Liver (tissue), 3 donors: ENCODE measurements around the gene NBPF26.
"Not testable (repeated sequence)": the region's sequence is repeated elsewhere in the genome, so short reads cannot be mapped to it uniquely, and the experiment has no call there.

Experiments
- CTCF ChIP-seq: fragments of 150-350 bp; IDR thresholded peaks from 2 replicates; pipeline ENCODE4 v1.5.1; 2017; ENCODE audit warnings: improper control_type of control experiment, low read depth, low read length; ENCODE audit not compliant: missing input control
- GABPA ChIP-seq, 2 donors: IDR thresholded peaks in 1 of 2; conservative IDR thresholded peaks in 1 of 2; 2 replicates each; pipeline ENCODE4 v1.6.1; 2016; ENCODE audit warnings: antibody characterized with exemption in 2 of 2, mild to moderate bottlenecking in 1 of 2, moderate library complexity in 1 of 2
- TF ChIP-seq, protein P1 (sequence below): IDR thresholded peaks from 2 replicates; pipeline ENCODE4 v1.6.1; 2016; ENCODE audit warnings: antibody characterized with exemption
- donor health status: healthy.
- donor health status: healthy.

GRCh38 chr1:120844945-120845330 lies 121.2 kb downstream of the NBPF26 start:
- TF ChIP-seq CTCF; GABPA (IDR thresholded peaks at IDR 0.05 in 1 of 2, conservative IDR thresholded peaks at IDR 0.05 in 1 of 2): not testable (repeated sequence)
- TF ChIP-seq, protein P1, sequence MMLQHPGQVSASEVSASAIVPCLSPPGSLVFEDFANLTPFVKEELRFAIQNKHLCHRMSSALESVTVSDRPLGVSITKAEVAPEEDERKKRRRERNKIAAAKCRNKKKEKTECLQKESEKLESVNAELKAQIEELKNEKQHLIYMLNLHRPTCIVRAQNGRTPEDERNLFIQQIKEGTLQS = not testable (repeated sequence)
